Omental fat pad (tissue), 4 donors: Measurements from ENCODE around the gene TTYH2. TPM values are rescaled to one million over a fixed set of nuclear protein-coding genes. Genes with fewer than 3 reads are reported as not detected.

ENCODE experiments used
- ATAC-seq: fragments of 150-250 bp; one replicate; pipeline ENCODE4 v1.9.1; 2016; ENCODE audit warnings: mild to moderate bottlenecking, moderate library complexity; ENCODE audit not compliant: low FRiP score
- DNase-seq: peaks from one replicate; pipeline ENCODE4 v3.0.0-alpha.2; 2019; ENCODE audit warnings: low spot score
- total RNA-seq, 4 donors: library from RNA; depleted of rRNA; stranded (reverse); fragments of >200 nt; gene quantifications; one replicate each; pipeline ENCODE4 v1.1.0, GENCODE V29; 2016
- TF ChIP-seq, protein P1 (sequence below), 3 donors: fragments of 450-650 bp; IDR thresholded peaks; one replicate each; pipeline ENCODE4 v1.5.1; 2016 to 2017; ENCODE audit warnings: antibody characterized with exemption in 3 of 3, mild to moderate bottlenecking in 3 of 3, moderate library complexity in 2 of 3

TTYH2 gene, protein sequence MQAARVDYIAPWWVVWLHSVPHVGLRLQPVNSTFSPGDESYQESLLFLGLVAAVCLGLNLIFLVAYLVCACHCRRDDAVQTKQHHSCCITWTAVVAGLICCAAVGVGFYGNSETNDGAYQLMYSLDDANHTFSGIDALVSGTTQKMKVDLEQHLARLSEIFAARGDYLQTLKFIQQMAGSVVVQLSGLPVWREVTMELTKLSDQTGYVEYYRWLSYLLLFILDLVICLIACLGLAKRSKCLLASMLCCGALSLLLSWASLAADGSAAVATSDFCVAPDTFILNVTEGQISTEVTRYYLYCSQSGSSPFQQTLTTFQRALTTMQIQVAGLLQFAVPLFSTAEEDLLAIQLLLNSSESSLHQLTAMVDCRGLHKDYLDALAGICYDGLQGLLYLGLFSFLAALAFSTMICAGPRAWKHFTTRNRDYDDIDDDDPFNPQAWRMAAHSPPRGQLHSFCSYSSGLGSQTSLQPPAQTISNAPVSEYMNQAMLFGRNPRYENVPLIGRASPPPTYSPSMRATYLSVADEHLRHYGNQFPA
- total RNA-seq = 1 to 10 TPM; 5.9 to 9.0 (median 7.9) TPM

DNA sequence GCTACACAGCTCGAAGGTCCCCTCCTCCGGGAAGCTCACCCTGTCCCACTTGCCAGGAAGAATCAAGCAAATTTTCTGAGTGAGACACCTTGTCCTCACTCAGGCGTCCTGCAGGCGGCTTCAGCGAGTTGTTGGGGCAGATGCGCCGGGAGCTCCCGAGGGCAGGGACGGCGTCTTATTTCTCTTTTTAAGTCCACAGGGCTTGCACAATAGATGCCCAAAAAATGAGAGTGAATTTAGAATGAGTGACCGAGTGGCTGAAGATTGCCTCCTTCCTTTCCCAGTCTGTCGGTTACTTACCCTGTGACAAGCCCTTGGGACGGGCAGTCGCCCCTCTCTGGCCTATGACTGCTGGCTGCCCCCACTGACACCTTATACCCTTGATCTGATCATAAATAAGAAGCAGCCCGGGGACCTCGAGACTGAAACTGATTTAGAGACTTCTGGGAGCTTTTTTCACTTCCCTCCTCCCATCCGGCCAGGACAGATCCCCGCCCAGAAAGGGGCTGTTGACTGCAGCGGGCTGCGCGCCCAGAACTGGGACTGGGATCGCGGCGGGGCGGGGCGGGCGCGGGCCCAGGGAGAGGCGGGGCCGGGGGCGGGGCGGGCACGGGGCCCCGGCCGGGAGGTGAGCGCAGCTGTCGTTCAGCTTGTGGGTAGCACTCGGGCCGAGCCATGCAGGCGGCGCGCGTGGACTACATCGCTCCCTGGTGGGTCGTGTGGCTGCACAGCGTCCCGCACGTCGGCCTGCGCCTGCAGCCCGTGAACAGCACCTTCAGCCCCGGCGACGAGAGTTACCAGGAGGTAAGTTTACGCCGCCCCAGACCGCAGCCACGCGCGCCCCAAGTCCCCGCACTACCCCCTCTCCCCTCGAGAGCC, at the start of gene TTYH2:
Gene TTYH2, plus strand, starts transcription at position 659 of the 879 bp plus-strand sequence. Its CDS starts 17 bp downstream, at position 676.
- ATAC-seq (peak; percentile 83), DNase-seq (peak; percentile 69)
- TF ChIP-seq, protein P1, sequence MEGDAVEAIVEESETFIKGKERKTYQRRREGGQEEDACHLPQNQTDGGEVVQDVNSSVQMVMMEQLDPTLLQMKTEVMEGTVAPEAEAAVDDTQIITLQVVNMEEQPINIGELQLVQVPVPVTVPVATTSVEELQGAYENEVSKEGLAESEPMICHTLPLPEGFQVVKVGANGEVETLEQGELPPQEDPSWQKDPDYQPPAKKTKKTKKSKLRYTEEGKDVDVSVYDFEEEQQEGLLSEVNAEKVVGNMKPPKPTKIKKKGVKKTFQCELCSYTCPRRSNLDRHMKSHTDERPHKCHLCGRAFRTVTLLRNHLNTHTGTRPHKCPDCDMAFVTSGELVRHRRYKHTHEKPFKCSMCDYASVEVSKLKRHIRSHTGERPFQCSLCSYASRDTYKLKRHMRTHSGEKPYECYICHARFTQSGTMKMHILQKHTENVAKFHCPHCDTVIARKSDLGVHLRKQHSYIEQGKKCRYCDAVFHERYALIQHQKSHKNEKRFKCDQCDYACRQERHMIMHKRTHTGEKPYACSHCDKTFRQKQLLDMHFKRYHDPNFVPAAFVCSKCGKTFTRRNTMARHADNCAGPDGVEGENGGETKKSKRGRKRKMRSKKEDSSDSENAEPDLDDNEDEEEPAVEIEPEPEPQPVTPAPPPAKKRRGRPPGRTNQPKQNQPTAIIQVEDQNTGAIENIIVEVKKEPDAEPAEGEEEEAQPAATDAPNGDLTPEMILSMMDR (IDR thresholded peaks at IDR 0.05) = no peak

DNA sequence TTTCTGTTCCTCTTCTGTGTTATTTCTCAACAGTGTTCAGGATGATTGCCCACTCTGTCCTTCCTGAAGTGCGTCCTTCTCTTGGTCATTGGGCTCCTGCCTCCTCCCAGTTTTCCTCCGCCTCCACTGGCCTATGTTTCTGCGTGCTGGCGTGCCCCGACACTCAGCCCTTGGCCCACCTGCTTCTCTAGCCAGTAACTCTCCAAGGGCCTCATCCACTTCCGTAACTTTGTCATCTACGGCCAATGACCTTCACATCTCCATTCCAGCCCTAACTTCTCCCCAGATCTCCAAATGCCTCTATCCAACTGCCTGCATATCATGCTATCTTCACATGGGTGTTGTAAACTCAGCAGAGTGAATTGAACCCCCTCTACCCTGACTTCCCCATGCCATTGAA, 49.5 kb upstream of the TTYH2 start:
- TF ChIP-seq, protein P1 (IDR thresholded peaks at IDR 0.05) = no peak
- DNase-seq (no peak), ATAC-seq (no peak)

DNA sequence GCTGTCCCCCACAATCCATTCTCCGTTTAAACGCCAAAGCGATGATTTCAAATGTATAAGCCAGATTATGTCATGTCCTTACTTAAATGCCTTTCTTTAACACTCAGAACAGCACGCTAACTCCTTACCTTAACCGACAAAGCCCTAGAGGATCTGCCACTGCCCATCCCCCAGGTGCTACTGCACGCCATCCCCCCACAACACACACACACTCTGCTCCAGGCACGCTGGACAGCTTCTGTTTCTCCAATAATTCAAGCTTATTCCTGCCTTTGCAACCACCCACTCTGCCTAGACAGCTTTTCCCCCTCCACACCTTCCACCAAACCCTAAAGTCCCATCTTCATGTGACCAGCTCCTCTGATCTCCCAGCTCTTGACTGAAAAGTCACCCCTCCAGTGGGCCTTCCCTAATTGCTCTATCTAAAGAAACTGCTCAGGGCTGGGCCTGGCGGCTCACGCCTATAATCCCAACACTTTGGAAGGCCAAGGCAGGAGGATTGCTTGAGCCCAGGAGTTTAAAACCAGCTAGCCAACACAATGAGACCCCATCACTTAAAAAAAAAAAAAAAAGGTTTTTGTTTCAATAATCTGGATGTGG, 48.8 kb upstream of the TTYH2 start:
- no peak for ATAC-seq
- no peak for DNase-seq
- TF ChIP-seq, protein P1 (IDR thresholded peaks at IDR 0.05) = no peak

DNA sequence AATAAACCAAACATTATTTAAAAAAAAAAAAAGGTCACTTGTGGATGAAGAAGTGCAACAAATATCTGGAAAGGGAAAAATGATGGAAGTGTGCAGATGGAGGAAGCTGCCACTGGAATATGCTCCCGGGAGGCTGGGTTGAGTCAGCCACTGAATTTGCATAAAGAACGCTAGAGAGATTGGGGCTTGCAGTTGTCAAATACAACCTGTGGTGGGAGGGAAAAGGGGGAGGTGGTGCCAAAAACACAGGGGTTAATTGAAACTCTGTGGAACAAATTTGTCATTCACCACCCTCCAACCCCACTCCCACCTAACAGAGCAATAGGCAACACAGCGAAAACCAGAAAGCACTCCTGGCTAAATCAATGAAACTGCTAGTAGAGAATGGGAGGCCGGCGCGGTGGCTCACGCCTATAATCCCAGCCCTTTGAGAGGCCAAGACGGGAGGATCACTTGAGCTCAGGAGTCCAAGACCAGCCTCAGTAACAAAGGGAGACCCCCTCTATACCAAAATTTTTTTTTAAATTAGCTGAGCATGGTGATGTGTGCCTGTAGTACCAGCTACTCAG, 47.5 kb upstream of the TTYH2 start:
- ATAC-seq (no peak), DNase-seq (no peak)
- TF ChIP-seq, protein P1 (IDR thresholded peaks at IDR 0.05) = no peak

DNA sequence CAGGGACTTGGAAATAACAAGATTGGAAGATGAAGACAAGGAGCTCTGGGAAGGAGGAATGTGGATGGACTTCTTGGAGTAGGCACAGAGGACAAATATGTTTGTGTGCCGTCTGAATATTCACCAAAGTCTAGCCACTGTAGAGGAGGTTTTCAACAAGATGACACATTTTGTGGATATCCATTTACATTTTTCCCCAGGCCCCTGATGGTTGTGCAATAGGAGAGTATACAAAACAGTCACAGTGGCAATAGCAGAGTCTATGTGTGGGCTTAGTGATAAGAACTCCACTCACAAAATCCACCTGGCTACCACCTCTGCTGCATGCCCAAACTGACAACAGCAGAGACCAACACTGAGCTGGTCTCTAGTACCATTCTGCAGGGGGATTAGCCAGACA, 42.4 kb upstream of the TTYH2 start:
- no peak for ATAC-seq
- TF ChIP-seq, protein P1 (IDR thresholded peaks at IDR 0.05) = no peak
- no peak for DNase-seq

DNA sequence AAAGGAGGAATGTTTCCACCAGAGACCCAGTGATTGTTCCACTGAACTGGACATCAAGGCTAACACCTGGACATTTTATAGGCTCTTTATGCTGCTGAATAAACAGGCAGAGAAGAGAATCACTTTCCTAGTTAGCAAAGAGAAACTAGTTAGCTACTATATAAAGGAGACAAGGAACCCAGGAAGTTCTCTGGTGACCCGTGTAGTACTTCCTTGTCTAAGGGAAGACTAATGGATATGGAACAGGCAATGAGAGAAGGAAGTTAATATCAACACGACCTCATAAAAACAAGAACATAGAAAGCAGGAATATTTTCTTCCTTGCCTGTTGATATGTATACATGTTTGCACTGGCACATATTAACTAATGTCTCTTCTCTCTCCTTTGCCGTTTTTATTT, 40.7 kb upstream of the TTYH2 start:
- no peak for ATAC-seq
- TF ChIP-seq, protein P1 (IDR thresholded peaks at IDR 0.05) = no peak
- no peak for DNase-seq
